Effector memory CD4-positive, alpha-beta T cell (primary cell): Measurements from ENCODE around the gene HDHD5.

Experiments
- DNase-seq, 3 donors: peaks; one replicate each; pipeline ENCODE4 v3.0.0-alpha.2; 2020
- H3K27ac ChIP-seq: 2 replicates; pipeline ENCODE4 v1.7.0; 2013; ENCODE audit warnings: mild to moderate bottlenecking, low read length, moderate library complexity; ENCODE audit not compliant: insufficient read depth, poor library complexity, severe bottlenecking
- H3K27me3 ChIP-seq: replicated peaks from 2 replicates; pipeline ENCODE4 v1.7.0; 2013; ENCODE audit warnings: mild to moderate bottlenecking, low read length; ENCODE audit not compliant: insufficient read depth, control insufficient read depth, poor library complexity, severe bottlenecking
- H3K36me3 ChIP-seq: 2 replicates; pipeline ENCODE4 v1.7.0; 2013; ENCODE audit warnings: mild to moderate bottlenecking, low read length, moderate library complexity; ENCODE audit not compliant: control insufficient read depth, insufficient read depth
- H3K4me1 ChIP-seq: 2 replicates; pipeline ENCODE4 v1.7.0; 2013; ENCODE audit warnings: low read length, mild to moderate bottlenecking; ENCODE audit not compliant: control insufficient read depth, insufficient read depth, poor library complexity, severe bottlenecking
- H3K4me3 ChIP-seq: 2 replicates; pipeline ENCODE4 v1.7.0; 2013; ENCODE audit warnings: low read length, low read depth, mild to moderate bottlenecking; ENCODE audit not compliant: insufficient read depth, poor library complexity, severe bottlenecking
- H3K9me3 ChIP-seq: 2 replicates; pipeline ENCODE4 v1.7.0; 2013; ENCODE audit warnings: mild to moderate bottlenecking, low read length, moderate library complexity; ENCODE audit not compliant: control insufficient read depth
- total RNA-seq, 3 donors: gene quantifications; one replicate each; lab custom pipeline; 2026; lab: John Stamatoyannopoulos, UW

Gene HDHD5
- total RNA-seq = 11.8 to 18.8 (median 17.8) reads per million in 3 donors

DNA sequence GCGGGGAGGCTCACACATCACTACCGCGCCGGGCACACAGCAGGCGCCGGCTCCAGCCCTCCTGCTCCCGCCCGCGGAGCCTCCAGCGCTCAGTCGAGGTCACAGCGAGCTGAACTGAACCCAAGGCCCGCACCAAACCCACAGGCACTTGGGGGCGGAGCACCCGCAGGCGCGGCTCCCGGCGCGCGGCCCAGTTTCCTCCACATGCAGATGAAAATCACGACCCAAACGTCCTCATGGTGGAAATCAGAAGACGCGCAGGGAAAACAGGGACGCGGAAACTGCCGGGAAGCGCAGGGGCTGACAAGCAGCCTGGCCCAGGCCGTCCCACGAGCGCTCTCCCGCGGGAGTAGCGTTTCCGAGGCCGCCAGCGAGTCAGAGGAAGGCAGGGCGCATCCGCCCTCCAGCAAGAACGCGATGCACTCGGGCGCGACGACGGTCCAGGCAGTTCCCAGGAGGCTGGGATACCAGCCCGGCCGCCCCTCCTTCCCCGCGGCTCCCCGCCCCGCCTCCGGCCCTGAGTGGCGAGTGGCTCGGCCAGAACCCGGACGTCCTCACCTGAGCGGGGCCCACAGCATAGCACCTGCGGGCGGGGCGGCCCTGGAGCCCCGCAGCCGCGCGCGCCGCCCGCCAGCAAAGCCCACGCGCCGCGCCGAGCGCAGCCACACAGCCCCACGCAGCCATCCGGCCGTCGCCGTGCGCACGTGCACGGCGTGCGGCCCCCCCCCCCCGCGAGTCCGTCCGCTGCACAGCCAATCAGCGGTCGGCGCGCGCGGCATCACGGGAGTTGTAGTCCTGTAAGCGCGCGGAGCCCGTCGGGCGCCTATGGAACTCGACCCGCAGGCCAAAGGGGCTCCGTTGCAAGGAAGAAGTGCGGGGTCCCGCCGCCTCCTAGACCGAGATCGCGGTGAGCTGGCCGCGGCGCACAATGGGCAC lies at the start of gene HDHD5:
Gene HDHD5, minus strand, starts transcription at position 710 of the 936 bp plus-strand sequence. Its CDS starts 26 bp downstream, at position 684.
- no peaks in the 10 kb centered on the region for H3K9me3 ChIP-seq
- H3K27me3 ChIP-seq = no peaks in the 10 kb centered on the region
- peak; percentile 78 to 86 (median 80) for DNase-seq
- peak within 1 kb of the TSS; percentile 65 for H3K4me3 ChIP-seq
- no peaks in the 10 kb centered on the region for H3K36me3 ChIP-seq
- peak within 1 kb of the TSS; percentile 67 for H3K27ac ChIP-seq
- peaks cover 20% of the 10 kb centered on the region for H3K4me1 ChIP-seq

DNA sequence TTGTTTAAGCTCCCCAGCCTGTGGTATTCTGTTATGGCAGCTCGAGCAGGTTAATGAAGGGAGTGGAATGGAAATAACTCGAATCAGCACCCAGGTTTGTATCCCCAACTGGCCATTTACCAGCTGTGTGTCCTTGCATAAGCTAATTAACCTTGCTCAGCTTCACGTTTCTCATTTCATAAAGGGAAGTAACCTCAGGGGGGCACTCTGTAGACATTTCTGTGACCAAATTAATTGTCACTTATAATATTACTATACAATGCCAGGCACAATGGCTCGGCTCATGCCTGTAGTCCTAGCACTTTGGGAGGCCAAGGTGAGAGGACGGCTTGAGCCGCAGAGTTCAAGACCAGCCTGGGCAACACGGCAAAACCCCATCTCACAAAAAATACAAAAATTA lies 46.4 kb upstream of the HDHD5 start:
- no peaks in the 10 kb centered on the region for H3K27me3 ChIP-seq
- H3K4me1 ChIP-seq = no peaks in the 10 kb centered on the region
- no peaks in the 10 kb centered on the region for H3K9me3 ChIP-seq
- H3K27ac ChIP-seq = no peak overlapping the region
- no peak for DNase-seq
- peaks cover 52% of the 10 kb centered on the region for H3K36me3 ChIP-seq
- H3K4me3 ChIP-seq = no peak overlapping the region

DNA sequence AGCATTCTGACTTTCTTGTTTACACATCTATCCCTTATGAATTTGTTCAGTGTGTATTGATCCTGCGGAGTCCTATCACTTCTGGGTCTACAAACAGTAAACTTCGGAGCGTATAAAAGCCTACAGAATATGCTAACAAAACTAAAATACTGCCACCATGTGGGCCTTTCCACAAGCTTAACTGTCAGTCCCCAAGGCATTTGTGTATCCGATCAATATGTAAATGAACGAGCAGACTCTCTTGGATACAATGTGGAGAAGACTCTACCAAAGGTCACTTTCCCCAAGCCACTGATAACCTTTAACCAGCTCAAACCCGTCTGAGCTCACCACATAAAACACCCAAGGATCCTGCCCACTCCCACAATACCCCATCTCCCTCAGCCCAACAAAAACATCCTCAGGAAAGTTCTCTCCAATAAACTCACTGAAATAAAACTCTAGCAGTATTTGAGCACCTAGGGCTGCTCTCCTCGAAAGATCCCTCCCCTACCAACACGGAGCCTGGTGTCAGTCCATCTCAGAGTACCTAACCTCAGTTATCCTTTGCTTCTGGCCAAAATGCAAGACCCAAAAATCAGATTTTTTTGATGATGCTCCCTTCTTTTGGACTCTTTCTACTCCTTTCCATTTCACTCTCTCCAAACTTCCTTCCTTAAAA lies 42.3 kb upstream of the HDHD5 start:
- H3K27ac ChIP-seq = no peak overlapping the region
- no peaks in the 10 kb centered on the region for H3K4me1 ChIP-seq
- H3K4me3 ChIP-seq = no peak overlapping the region
- DNase-seq = no peak
- no peaks in the 10 kb centered on the region for H3K27me3 ChIP-seq
- H3K36me3 ChIP-seq = peaks cover 65% of the 10 kb centered on the region
- H3K9me3 ChIP-seq = no peaks in the 10 kb centered on the region

DNA sequence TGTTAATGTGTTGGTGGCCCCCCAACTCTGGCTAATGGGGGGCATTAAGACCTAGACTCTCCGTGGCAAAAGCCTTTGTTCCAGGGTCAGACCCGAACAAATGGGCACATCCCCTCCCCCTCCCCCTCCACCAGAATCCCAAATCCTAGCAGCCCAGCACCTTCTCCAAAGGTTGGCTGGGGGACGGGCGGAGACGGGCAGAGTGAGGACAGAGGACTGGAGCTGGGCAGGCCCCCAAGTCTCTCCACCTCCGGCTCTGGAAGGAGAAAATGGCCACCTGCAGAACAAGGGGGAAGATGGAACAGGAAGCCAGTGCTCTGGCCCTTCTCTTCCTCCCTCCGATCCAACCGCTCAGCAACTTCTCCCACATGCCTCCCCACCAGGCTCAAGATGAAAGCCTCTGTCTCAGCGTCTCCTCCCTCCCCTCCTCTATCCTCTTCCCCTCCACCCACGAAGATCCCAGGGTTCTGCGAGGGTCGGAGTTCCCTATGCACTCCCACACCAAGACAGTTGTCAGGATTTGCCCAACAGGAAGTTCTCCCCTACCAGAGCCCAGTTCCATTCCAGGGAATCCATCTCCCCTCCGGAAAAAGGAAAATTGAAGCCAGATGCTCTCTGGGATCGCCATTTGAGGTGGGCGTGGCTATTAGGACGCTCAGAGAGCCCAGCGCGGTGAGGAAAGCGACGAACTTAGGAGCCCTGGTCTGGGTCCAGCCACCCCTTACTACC lies 40.1 kb upstream of the HDHD5 start:
- H3K27ac ChIP-seq = no peak overlapping the region
- no peaks in the 10 kb centered on the region for H3K9me3 ChIP-seq
- no peaks in the 10 kb centered on the region for H3K4me1 ChIP-seq
- no peak for DNase-seq
- peaks cover 47% of the 10 kb centered on the region for H3K36me3 ChIP-seq
- no peaks in the 10 kb centered on the region for H3K27me3 ChIP-seq
- no peak overlapping the region for H3K4me3 ChIP-seq

DNA sequence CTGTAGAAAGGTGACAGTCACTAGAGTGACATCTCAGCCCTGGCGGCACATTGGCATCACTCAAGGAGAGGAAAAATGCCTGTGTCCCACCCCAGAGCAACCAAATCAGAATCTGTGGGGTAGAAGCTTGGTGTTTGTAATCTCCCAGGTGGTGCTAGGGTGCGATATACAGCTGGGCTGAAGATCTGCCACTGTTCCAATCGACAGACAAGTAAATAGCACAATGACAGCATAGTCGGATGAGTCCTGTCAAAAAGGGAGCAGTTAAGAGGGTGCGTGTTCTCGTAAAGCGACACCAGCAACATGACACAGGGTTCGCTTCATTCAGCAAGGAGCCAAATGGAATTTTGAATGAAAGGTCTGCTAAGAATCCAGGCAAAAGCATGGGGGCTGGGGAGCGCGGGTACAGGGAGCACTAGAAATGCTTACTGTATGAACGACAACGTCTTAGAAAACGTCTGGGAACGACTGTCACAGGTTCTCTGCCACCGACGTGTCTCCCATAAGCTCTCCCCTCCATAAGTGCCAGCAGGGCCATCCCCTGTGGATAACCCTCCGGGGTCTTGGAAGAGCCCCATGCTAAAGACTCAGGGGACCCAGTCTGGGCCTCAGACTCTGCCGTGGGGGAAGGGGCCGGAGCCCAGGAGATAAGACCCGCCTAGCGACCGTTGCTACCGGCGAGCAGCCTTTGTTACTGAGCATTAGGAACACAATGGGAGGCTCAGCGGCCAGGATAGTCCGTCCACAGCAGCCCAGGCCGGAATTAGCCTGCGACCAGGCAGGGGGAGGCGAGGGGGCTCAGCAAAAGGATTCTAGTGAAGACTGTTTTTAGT lies 39.3 kb upstream of the HDHD5 start:
- no peak overlapping the region for H3K27ac ChIP-seq
- no peaks in the 10 kb centered on the region for H3K27me3 ChIP-seq
- DNase-seq = no peak
- no peak overlapping the region for H3K4me3 ChIP-seq
- H3K36me3 ChIP-seq = peaks cover 39% of the 10 kb centered on the region
- H3K9me3 ChIP-seq = no peaks in the 10 kb centered on the region
- no peaks in the 10 kb centered on the region for H3K4me1 ChIP-seq

DNA sequence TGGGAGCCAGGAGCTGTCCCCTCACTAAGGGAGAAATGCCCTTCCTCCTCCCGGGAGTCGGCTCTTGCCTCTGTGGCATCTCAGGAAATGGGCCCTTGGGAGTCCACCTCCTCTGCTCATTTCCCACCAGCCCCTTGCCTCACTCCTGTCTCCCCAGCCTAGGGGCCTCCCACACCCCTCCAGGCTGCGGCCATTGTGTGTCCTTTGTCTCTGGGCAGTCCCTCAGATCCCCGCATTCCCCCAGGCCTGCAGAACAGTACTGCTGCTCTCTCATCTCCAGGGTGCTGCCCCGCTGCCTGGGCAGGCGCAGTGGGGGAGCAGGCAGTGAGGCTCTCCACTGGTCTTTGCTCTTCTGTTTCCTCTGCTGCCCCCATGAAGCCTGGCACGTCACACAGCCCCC lies 35.1 kb upstream of the HDHD5 start:
- H3K36me3 ChIP-seq = peaks cover 40% of the 10 kb centered on the region
- H3K4me3 ChIP-seq = no peak overlapping the region
- DNase-seq = no peak

DNA sequence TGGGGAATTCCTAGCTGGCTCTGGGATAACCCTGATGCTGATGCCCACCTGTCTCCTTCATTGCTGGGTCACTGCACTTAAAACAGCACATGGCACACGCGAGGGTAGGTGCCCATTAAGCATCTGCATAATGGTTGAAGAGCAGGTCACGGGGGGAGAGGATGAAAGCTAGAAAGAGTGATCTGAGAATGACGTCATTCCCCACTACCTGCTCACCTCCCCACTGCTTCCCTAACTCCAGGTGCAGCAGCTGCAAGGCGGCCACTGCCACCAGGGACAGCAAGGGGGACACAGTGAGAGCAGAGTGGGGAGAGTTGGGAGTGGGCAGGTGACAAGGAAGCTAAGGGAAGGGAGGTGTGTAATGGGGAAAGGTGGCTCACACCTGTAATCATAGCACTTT lies 33.1 kb upstream of the HDHD5 start:
- no peak overlapping the region for H3K27ac ChIP-seq
- no peaks in the 10 kb centered on the region for H3K9me3 ChIP-seq
- H3K27me3 ChIP-seq = no peaks in the 10 kb centered on the region
- H3K4me1 ChIP-seq = no peaks in the 10 kb centered on the region
- peaks cover 40% of the 10 kb centered on the region for H3K36me3 ChIP-seq
- DNase-seq = no peak
- no peak overlapping the region for H3K4me3 ChIP-seq

More for the DNA sequence above, 35.1 kb upstream of the HDHD5 start:
- H3K4me1 ChIP-seq = no peaks in the 10 kb centered on the region
- no peak overlapping the region for H3K27ac ChIP-seq
- no peaks in the 10 kb centered on the region for H3K9me3 ChIP-seq
- H3K27me3 ChIP-seq = no peaks in the 10 kb centered on the region

DNA sequence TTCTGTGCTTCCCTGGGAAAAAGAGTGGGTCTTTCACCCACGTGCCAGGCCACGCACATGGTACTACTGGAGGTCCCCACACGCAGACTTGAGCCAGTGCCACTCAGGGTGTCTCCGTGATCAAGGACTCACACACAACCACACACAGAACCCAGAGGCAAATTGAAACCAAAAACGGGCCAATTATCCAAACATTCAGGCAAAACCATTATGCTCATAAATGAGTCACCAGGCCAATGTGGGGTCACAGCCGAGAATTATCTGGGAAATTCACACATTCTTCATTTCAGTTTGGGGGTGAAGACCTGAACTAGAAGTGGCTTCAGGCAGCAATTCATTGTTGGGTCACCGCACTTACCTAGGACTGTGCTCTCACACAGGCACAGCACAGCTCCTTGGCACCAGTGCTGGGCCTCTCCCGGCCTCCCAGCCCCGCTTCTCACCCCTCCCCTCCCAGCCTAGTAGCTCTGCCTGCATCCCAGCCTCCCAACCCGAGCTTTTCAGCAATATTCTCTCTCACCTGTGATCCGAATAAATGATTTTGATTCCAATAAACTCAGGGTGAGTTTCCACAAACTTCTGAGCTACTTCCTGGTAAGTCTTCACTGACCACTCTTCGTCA lies 32.2 kb upstream of the HDHD5 start:
- Histone ChIP-seq H3K36me3 (peaks cover 38% of the 10 kb centered on the region), H3K4me3 (no peak overlapping the region), H3K4me1 (no peaks in the 10 kb centered on the region), H3K9me3 (no peaks in the 10 kb centered on the region), H3K27me3 (no peaks in the 10 kb centered on the region), H3K27ac (no peak overlapping the region)
- DNase-seq = no peak

DNA sequence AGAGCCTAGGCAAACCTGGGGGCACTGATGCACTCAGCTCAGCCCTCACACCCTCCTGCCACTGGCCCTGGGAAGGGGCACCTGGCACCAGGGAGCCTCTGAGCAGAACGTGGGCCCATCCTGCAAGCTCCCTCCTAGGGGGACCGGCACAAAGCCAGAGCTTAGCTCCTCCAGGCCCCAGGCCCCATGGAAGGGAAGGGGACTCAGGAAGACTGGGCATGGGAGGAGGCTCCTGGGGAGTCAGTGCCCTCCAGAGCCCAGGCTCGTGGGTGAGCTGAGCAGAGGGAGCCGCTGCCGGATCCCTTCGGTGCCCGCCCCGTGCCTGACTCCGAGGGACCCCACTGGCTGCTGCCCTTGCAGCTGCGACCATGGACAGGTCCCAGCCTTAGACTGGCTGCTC lies 31.6 kb upstream of the HDHD5 start:
- Histone ChIP-seq H3K27me3 (no peaks in the 10 kb centered on the region), H3K27ac (no peak overlapping the region), H3K4me1 (no peaks in the 10 kb centered on the region), H3K4me3 (no peak overlapping the region), H3K9me3 (no peaks in the 10 kb centered on the region), H3K36me3 (peaks cover 41% of the 10 kb centered on the region)
- DNase-seq = no peak
